Measurements from ENCODE around the gene AHCYL2.

Gene AHCYL2

DNA sequence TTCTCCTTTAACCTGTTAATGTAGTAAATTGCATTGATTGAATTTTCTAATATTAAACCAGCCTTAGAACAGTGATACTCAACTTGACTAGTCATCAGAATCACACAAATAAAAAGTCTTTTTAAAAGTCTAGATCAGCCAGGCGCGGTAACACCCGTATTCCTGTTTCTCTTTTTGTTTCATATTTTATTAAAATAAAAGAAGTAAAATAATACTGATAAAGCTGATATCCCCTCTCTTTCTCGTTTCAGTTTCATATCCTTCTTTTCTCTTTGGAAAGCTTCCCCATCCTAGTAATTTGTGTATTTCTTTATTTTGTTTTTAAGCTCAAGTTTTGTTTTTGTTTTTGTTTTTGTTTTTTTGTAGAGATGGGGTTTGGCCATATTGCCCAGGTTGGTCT is 27.1 kb upstream of the AHCYL2 start:
- ChIA-PET CTCF (no interaction called here), POLR2A (interaction anchor here (0.6 to 1.6 kb wide), 2 partner anchors 9 to 105 kb away, joined by 3 to 5 read pairs; partner anchors contain the start of gene SMO)
- TF ChIP-seq SP1 (IDR thresholded peaks at IDR 0.05) (no peak), FOXK2 (IDR thresholded peaks at IDR 0.05) (no peak), ARNT (IDR thresholded peaks at IDR 0.05) (no peak), HDGF (IDR thresholded peaks at IDR 0.05; ENCODE audit: borderline replicate concordance) (no peak), FOXA1 (IDR thresholded peaks at IDR 0.05) (no peak), CTBP1 (IDR thresholded peaks at IDR 0.05; ENCODE audit: borderline replicate concordance) (no peak), L3MBTL2 (conservative IDR thresholded peaks at IDR 0.05) (no peak), LEF1 (IDR thresholded peaks at IDR 0.05; ENCODE audit: borderline replicate concordance) (no peak)
- TF ChIP-seq, protein P1, sequence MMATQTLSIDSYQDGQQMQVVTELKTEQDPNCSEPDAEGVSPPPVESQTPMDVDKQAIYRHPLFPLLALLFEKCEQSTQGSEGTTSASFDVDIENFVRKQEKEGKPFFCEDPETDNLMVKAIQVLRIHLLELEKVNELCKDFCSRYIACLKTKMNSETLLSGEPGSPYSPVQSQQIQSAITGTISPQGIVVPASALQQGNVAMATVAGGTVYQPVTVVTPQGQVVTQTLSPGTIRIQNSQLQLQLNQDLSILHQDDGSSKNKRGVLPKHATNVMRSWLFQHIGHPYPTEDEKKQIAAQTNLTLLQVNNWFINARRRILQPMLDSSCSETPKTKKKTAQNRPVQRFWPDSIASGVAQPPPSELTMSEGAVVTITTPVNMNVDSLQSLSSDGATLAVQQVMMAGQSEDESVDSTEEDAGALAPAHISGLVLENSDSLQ (IDR thresholded peaks at IDR 0.05), result no peak
- no peak for DNase-seq (ENCODE audit: extremely low spot score)

DNA sequence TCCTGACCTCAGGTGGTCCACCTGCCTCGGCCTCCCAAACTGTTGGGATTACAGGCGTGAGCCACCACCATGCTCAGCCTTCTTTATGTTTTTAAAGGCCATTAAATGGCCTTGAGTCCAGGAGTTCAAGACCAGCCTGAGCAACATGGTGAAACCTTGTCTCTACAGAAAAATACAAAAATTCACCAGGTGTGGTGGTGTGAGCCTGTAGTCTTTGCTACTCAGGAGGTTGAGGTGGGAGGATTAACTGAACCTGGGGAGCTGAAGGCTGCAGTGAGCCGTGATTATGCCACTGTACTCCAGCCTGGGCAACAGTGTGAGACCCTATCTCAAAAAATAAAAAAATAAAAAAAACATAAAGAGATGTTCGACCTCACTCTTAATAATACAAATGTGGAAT is 25.4 kb upstream of the AHCYL2 start:
- CTCF ChIA-PET, result interaction anchor here (1.0 kb wide), 1 partner anchor 35 kb away, joined by 3 read pairs; no protein-coding TSS in a partner anchor
- no peak for DNase-seq (ENCODE audit: extremely low spot score)
- no peak for TF ChIP-seq BHLHE40 (IDR thresholded peaks at IDR 0.05; ENCODE audit: borderline replicate concordance)
- TF ChIP-seq FOXM1 (IDR thresholded peaks at IDR 0.05; ENCODE audit: borderline replicate concordance), result no peak
- no peak for TF ChIP-seq NFRKB (IDR thresholded peaks at IDR 0.05)
- no peak for TF ChIP-seq SUZ12 (IDR thresholded peaks at IDR 0.05)
- no peak for TF ChIP-seq ELF4 (IDR thresholded peaks at IDR 0.05)
- TF ChIP-seq, protein P1 (IDR thresholded peaks at IDR 0.05), result no peak
- TF ChIP-seq ARNT (IDR thresholded peaks at IDR 0.05), result no peak
- TF ChIP-seq ZNF384 (IDR thresholded peaks at IDR 0.05), result no peak
- TF ChIP-seq HDGF (IDR thresholded peaks at IDR 0.05; ENCODE audit: borderline replicate concordance), result no peak
- no peak for TF ChIP-seq TARDBP (IDR thresholded peaks at IDR 0.05)
- no peak for TF ChIP-seq LEF1 (IDR thresholded peaks at IDR 0.05; ENCODE audit: borderline replicate concordance)
- no peak for TF ChIP-seq FOXK2 (IDR thresholded peaks at IDR 0.05)
- no peak for TF ChIP-seq L3MBTL2 (conservative IDR thresholded peaks at IDR 0.05)
- no peak for TF ChIP-seq FOXA1 (IDR thresholded peaks at IDR 0.05)
- TF ChIP-seq SP1 (IDR thresholded peaks at IDR 0.05), result no peak
- TF ChIP-seq CTBP1 (IDR thresholded peaks at IDR 0.05; ENCODE audit: borderline replicate concordance), result no peak
- POLR2A ChIA-PET, result no interaction called here

DNA sequence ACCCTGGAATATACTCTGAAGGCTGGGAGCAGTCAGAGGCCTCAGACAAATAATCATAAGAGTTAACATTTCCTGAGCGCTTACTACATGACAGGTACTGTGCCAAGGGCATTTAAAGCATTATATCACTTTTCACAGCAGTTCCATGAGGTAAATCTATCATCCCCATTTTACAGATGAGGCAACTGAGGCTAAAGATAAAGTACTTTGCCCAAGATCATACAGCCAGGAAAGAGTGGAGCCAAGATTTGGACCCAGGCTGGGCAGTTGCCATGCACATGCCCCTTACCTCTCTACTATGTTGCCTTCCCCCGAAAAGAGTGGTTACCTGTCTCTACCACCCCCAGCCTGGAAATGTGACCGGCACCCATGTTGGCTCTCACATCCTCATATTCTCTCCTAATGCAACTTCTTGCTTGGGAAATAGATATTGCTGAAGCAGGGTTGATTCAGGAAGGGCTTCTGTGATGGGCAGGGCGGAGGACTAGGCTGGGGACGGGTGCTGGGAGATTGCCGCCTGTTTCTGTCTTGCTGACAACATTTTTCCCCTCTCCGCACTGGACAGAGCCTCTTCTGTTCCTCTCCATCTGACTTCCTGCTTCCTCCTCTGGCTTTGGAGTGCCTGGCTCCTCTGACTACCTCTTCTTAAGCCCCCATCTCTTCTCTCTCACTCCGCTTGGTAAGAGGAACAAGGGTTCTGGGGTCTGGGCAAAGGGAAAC is 22.6 kb upstream of the AHCYL2 start:
- no peak for TF ChIP-seq LEF1 (IDR thresholded peaks at IDR 0.05; ENCODE audit: borderline replicate concordance)
- ChIA-PET CTCF (no interaction called here), POLR2A (no interaction called here)
- DNase-seq (ENCODE audit: extremely low spot score), result no peak

DNA sequence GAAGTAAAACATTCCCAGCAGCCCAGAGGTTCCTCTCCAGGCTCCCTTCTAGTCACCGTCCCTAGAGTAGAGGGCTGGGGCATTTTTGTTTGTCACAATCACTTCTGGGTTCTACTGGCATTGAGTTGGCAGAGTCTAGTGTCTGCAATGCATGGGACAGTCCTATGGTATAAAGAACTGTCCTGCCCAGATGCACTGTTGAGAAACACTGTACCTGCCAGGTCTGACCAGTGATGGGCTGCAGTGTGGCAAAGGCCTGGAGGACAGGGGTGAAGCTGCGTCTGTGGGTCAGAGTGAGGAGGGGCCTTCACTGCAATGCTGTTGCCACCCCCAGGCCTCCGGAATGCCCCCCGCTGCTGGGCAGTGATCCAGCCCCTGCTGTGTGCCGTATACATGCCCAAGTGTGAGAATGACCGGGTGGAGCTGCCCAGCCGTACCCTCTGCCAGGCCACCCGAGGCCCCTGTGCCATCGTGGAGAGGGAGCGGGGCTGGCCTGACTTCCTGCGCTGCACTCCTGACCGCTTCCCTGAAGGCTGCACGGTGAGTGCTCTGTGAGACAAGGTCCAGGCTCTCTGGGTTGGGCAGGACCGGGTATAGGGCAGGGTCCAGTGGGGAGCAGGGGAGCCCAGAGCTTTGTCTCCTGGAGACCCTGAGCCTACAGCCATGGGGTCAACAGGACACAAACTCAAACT is 21.6 kb upstream of the AHCYL2 start:
- CTCF ChIA-PET, result interaction anchor here (1.1 kb wide), 1 partner anchor 11 kb away, joined by 5 read pairs; no protein-coding TSS in a partner anchor
- POLR2A ChIA-PET, result no interaction called here
- TF ChIP-seq FOXK2 (IDR thresholded peaks at IDR 0.05) (no peak), TARDBP (IDR thresholded peaks at IDR 0.05) (no peak), HDGF (IDR thresholded peaks at IDR 0.05; ENCODE audit: borderline replicate concordance) (no peak), SUZ12 (IDR thresholded peaks at IDR 0.05) (no peak), FOXM1 (IDR thresholded peaks at IDR 0.05; ENCODE audit: borderline replicate concordance) (no peak), ARNT (IDR thresholded peaks at IDR 0.05) (no peak), BHLHE40 (IDR thresholded peaks at IDR 0.05; ENCODE audit: borderline replicate concordance) (no peak), L3MBTL2 (conservative IDR thresholded peaks at IDR 0.05) (no peak), FOXA1 (IDR thresholded peaks at IDR 0.05) (no peak), ELF4 (IDR thresholded peaks at IDR 0.05) (no peak), LEF1 (IDR thresholded peaks at IDR 0.05; ENCODE audit: borderline replicate concordance) (no peak), CTBP1 (IDR thresholded peaks at IDR 0.05; ENCODE audit: borderline replicate concordance) (no peak), SP1 (IDR thresholded peaks at IDR 0.05) (no peak)
- TF ChIP-seq, protein P1 (IDR thresholded peaks at IDR 0.05), result no peak
- peak; percentile 1 for DNase-seq (ENCODE audit: extremely low spot score)

DNA sequence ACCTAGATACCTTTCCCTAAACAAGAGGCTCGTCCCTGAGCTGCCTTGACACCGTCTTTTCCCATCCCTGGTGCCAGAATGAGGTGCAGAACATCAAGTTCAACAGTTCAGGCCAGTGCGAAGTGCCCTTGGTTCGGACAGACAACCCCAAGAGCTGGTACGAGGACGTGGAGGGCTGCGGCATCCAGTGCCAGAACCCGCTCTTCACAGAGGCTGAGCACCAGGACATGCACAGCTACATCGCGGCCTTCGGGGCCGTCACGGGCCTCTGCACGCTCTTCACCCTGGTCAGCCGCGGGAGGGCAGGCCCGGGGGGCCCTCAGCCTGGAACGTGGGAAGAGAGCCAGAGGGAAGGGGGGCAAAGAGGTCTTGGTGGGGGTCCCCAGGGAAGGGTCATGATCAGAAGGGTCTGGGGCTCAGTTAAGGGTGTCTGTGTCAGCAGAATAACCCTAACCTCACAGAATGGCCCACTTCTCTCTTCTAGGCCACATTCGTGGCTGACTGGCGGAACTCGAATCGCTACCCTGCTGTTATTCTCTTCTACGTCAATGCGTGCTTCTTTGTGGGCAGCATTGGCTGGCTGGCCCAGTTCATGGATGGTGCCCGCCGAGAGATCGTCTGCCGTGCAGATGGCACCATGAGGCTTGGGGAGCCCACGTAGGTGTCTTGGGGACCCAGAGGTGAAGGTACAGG is 19.6 kb upstream of the AHCYL2 start:
- no peak for DNase-seq (ENCODE audit: extremely low spot score)
- POLR2A ChIA-PET, result no interaction called here
- no peak for TF ChIP-seq SUZ12 (IDR thresholded peaks at IDR 0.05)
- CTCF ChIA-PET, result interaction anchor here (0.9 kb wide), 1 partner anchor 25 kb away, joined by 3 read pairs; no protein-coding TSS in a partner anchor

Data from HEK293T (cell line).